A673 (cell line): ENCODE measurements around the gene RAB36.

Experiments
- CTCF ChIP-seq: fragments of 300-800, 200-600 bp; sonication (generic); conservative IDR thresholded peaks from 2 replicates; pipeline ENCODE4 v1.5.1; 2017; ENCODE audit warnings: low read depth, mild to moderate bottlenecking, antibody characterized with exemption, low read length, moderate library complexity, mixed read lengths
- EZH2 ChIP-seq: fragments of 200-600 bp; sonication (generic); IDR thresholded peaks from 2 replicates; pipeline ENCODE4 v1.6.1; 2017; ENCODE audit warnings: borderline replicate concordance, low read depth, mild to moderate bottlenecking, mixed read lengths, antibody characterized with exemption, low read length; ENCODE audit not compliant: poor library complexity, severe bottlenecking

DNA sequence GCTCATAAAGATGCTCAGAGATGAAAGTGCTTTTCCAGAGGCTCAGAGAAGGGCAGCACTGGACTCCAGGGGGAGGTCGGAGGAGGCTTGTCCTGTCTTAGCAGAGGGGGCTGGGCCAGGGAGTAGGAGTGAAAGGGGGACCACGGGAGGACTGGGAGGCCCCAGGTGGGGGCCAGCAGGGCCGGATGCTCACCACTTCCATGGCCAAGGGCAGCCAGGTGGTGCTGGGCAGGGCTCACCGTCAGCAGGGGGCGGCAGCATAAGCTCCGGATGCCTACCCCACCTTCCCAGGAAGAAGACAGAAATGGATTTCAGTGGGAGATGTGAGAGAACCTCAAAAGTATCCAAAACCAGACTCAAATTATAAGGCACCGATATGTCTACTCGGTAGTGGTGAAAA is 11.0 kb downstream of the RAB36 start:
- TF ChIP-seq CTCF (no peak), EZH2 (no peak)
